HepG2 (cell line): ENCODE data around the gene RAB6A. TPM values are rescaled to one million over a fixed set of nuclear protein-coding genes. Genes with fewer than 3 reads are reported as not detected.

ENCODE experiments used
- AKAP8 ChIP-seq: sonication (generic); formaldehyde crosslinking; IDR thresholded peaks from 2 replicates; pipeline ENCODE4 v1.5.1; 2020; ENCODE audit warnings: mild to moderate bottlenecking, missing genetic modification reagents
- ASH2L ChIP-seq: fragments of 300-600, 200-600 bp; sonication (generic); IDR thresholded peaks from 2 replicates; pipeline ENCODE4 v1.7.0; 2017; ENCODE audit warnings: low read depth, mild to moderate bottlenecking, moderate library complexity, mixed read lengths, low read length; ENCODE audit not compliant: insufficient read length
- FOXP4 ChIP-seq: sonication (generic); formaldehyde crosslinking; IDR thresholded peaks from 2 replicates; pipeline ENCODE4 v1.4.0; 2020; ENCODE audit warnings: missing genetic modification reagents
- HDAC2 ChIP-seq: sonication (generic); formaldehyde crosslinking; IDR thresholded peaks from 2 replicates; pipeline ENCODE4 v1.4.0; 2020; ENCODE audit warnings: missing genetic modification reagents
- KDM4B ChIP-seq: sonication (generic); formaldehyde crosslinking; IDR thresholded peaks from 2 replicates; pipeline ENCODE4 v1.4.0; 2020; ENCODE audit warnings: missing genetic modification reagents
- LCORL ChIP-seq, 2 experiments: fragments of 450-650 bp in 1 of 2; sonication (generic) in 1 of 2; formaldehyde crosslinking in 1 of 2; IDR thresholded peaks; 2 replicates each; pipeline versions ENCODE4 v1.5.0 to v1.6.1; 2017 to 2020; ENCODE audit warnings: antibody characterized with exemption in 1 of 2, missing genetic modification reagents in 1 of 2
- NBN ChIP-seq: fragments of 450-650 bp; conservative IDR thresholded peaks from 2 replicates; pipeline ENCODE4 v1.6.1; 2017
- NKX3-1 ChIP-seq: sonication (generic); formaldehyde crosslinking; IDR thresholded peaks from 2 replicates; pipeline ENCODE4 v1.5.0; 2020; ENCODE audit warnings: missing genetic modification reagents
- POGZ ChIP-seq: sonication (generic); formaldehyde crosslinking; IDR thresholded peaks from 2 replicates; pipeline ENCODE4 v1.4.0; 2020; ENCODE audit warnings: mild to moderate bottlenecking, missing genetic modification reagents
- RBFOX2 ChIP-seq: fragments of 200-400 bp; formaldehyde crosslinking; IDR thresholded peaks from 2 replicates; pipeline ENCODE4 v1.6.1; 2017; ENCODE audit warnings: low read depth, mild to moderate bottlenecking, low read length
- SNAPC5 ChIP-seq: sonication (generic); formaldehyde crosslinking; IDR thresholded peaks from 2 replicates; pipeline ENCODE4 v1.8.1; 2023; ENCODE audit warnings: mild to moderate bottlenecking, missing genetic modification reagents, borderline replicate concordance
- TBX2 ChIP-seq: sonication (generic); formaldehyde crosslinking; IDR thresholded peaks from 2 replicates; pipeline ENCODE4 v1.5.0; 2020; ENCODE audit warnings: missing genetic modification reagents, mild to moderate bottlenecking, borderline replicate concordance
- ZBTB20 ChIP-seq: sonication (generic); formaldehyde crosslinking; IDR thresholded peaks from 2 replicates; pipeline ENCODE4 v1.8.1; 2023; ENCODE audit warnings: missing genetic modification reagents, low read depth, mild to moderate bottlenecking, borderline replicate concordance
- ZNF17 ChIP-seq: sonication (generic); formaldehyde crosslinking; IDR thresholded peaks from 2 replicates; pipeline ENCODE4 v1.5.0; 2020; ENCODE audit warnings: mild to moderate bottlenecking, missing genetic modification reagents
- ZNF24 ChIP-seq: fragments of 450-650 bp; IDR thresholded peaks from 2 replicates; pipeline ENCODE4 v1.6.1; 2017; ENCODE audit warnings: antibody characterized with exemption, mild to moderate bottlenecking
- ZNF34 ChIP-seq: sonication (generic); formaldehyde crosslinking; IDR thresholded peaks from 2 replicates; pipeline ENCODE4 v1.4.0; 2020; ENCODE audit warnings: mild to moderate bottlenecking, missing genetic modification reagents, borderline replicate concordance
- ZNF460 ChIP-seq: sonication (generic); formaldehyde crosslinking; IDR thresholded peaks from 2 replicates; pipeline ENCODE4 v1.5.1; 2020; ENCODE audit warnings: missing genetic modification reagents, mild to moderate bottlenecking, borderline replicate concordance
- ZNF615 ChIP-seq: sonication (generic); formaldehyde crosslinking; IDR thresholded peaks from 2 replicates; pipeline ENCODE4 v1.5.0; 2020; ENCODE audit warnings: mild to moderate bottlenecking, missing genetic modification reagents, borderline replicate concordance
- ZNF629 ChIP-seq: sonication (generic); formaldehyde crosslinking; conservative IDR thresholded peaks from 2 replicates; pipeline ENCODE4 v1.5.0; 2020; ENCODE audit warnings: missing genetic modification reagents
- ZNF782 ChIP-seq: sonication (generic); formaldehyde crosslinking; IDR thresholded peaks from 2 replicates; pipeline ENCODE4 v1.4.0; 2020; ENCODE audit warnings: missing genetic modification reagents, mild to moderate bottlenecking, borderline replicate concordance
- polyA plus RNA-seq, 8 experiments: library from polyadenylated mRNA; depleted of rRNA in 3 of 8; stranded (reverse) in 7 of 8; unstranded in 1 of 8; fragments of >200 nt; fragmentation: Illumina TruSeq in 4 of 8; extraction: Trizol in 4 of 8; gene quantifications; 2 replicates each; pipeline versions ENCODE4 v1.2.1 to v1.2.3, GENCODE V29; 2011 to 2016; ENCODE audit warnings: low read depth in 4 of 8, missing spikeins in 1 of 8, mixed read lengths in 1 of 8; ENCODE audit not compliant: insufficient read depth in 1 of 8
- total RNA-seq, 5 experiments: library from RNA; depleted of rRNA; stranded (reverse); fragments of >200 nt; fragmentation: Illumina TruSeq; extraction: Trizol; gene quantifications; 2 replicates each; pipeline ENCODE4 v1.2.3, GENCODE V29; 2016; ENCODE audit warnings: low read depth in 1 of 5
- TF ChIP-seq, protein P1 (sequence below): sonication (generic); formaldehyde crosslinking; IDR thresholded peaks from 2 replicates; pipeline ENCODE4 v1.4.0; 2020; ENCODE audit warnings: missing genetic modification reagents

Gene RAB6A
- total and polyA plus RNA-seq, 2 of the 13 experiments (the other 11 are each of a cell fraction or from before 2014, with no cell fraction given): 74.3 to 121 TPM

- TF ChIP-seq ZNF34: 0 out of 2 replicates have a peak, but pooled peaks have one; percentile 67
- TF ChIP-seq RBFOX2: peak; percentile 97
- peak; percentile 79 for TF ChIP-seq NKX3-1 (CRISPR knock-in tag)
- TF ChIP-seq, protein P1, sequence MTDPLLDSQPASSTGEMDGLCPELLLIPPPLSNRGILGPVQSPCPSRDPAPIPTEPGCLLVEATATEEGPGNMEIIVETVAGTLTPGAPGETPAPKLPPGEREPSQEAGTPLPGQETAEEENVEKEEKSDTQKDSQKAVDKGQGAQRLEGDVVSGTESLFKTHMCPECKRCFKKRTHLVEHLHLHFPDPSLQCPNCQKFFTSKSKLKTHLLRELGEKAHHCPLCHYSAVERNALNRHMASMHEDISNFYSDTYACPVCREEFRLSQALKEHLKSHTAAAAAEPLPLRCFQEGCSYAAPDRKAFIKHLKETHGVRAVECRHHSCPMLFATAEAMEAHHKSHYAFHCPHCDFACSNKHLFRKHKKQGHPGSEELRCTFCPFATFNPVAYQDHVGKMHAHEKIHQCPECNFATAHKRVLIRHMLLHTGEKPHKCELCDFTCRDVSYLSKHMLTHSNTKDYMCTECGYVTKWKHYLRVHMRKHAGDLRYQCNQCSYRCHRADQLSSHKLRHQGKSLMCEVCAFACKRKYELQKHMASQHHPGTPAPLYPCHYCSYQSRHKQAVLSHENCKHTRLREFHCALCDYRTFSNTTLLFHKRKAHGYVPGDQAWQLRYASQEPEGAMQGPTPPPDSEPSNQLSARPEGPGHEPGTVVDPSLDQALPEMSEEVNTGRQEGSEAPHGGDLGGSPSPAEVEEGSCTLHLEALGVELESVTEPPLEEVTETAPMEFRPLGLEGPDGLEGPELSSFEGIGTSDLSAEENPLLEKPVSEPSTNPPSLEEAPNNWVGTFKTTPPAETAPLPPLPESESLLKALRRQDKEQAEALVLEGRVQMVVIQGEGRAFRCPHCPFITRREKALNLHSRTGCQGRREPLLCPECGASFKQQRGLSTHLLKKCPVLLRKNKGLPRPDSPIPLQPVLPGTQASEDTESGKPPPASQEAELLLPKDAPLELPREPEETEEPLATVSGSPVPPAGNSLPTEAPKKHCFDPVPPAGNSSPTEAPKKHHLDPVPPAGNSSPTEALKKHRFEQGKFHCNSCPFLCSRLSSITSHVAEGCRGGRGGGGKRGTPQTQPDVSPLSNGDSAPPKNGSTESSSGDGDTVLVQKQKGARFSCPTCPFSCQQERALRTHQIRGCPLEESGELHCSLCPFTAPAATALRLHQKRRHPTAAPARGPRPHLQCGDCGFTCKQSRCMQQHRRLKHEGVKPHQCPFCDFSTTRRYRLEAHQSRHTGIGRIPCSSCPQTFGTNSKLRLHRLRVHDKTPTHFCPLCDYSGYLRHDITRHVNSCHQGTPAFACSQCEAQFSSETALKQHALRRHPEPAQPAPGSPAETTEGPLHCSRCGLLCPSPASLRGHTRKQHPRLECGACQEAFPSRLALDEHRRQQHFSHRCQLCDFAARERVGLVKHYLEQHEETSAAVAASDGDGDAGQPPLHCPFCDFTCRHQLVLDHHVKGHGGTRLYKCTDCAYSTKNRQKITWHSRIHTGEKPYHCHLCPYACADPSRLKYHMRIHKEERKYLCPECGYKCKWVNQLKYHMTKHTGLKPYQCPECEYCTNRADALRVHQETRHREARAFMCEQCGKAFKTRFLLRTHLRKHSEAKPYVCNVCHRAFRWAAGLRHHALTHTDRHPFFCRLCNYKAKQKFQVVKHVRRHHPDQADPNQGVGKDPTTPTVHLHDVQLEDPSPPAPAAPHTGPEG (CRISPR knock-in tag): no peak
- peak; percentile 85; the same call in 1 of the 2 replicates for TF ChIP-seq ZNF782 (CRISPR knock-in tag)
- TF ChIP-seq ZNF629 (CRISPR knock-in tag): 0 out of 2 replicates have a peak, but pooled peaks have one; percentile 23
- peak; percentile 85 for TF ChIP-seq HDAC2
- no peak for TF ChIP-seq NBN
- peak; percentile 76; the same call in 1 of the 2 replicates for TF ChIP-seq SNAPC5 (CRISPR knock-in tag)
- TF ChIP-seq ASH2L: peak; percentile 99
- peak; percentile 95; the same call in 1 of the 2 replicates for TF ChIP-seq ZNF615 (CRISPR knock-in tag)
- TF ChIP-seq ZBTB20: peak; percentile 90; the same call in 1 of the 2 replicates
- TF ChIP-seq AKAP8 (CRISPR knock-in tag): peak; percentile 23; the same call in 1 of the 2 replicates
- peak; percentile 91; the same call in 1 of the 2 replicates for TF ChIP-seq POGZ
- peak; percentile 92 for TF ChIP-seq TBX2 (CRISPR knock-in tag)
- no peak; the same call in 1 of the 2 replicates for TF ChIP-seq LCORL (IDR thresholded peaks at IDR 0.05)
- peak; percentile 76; the same call in 1 of the 2 replicates for TF ChIP-seq LCORL (CRISPR knock-in tag; IDR thresholded peaks at IDR 0.05)
- peak; percentile 70; the same call in 1 of the 2 replicates for TF ChIP-seq ZNF24
- TF ChIP-seq FOXP4 (CRISPR knock-in tag): peak; percentile 41; the same call in 1 of the 2 replicates
- TF ChIP-seq ZNF460 (CRISPR knock-in tag): peak; percentile 45; the same call in 1 of the 2 replicates
- TF ChIP-seq ZNF17: no peak
- TF ChIP-seq KDM4B (CRISPR knock-in tag): no peak; the same call in 1 of the 2 replicates
Measured at GRCh38 chr11:73787643-73788558, 27.0 kb upstream of the RAB6A start, which contains the start of gene MRPL48 (continued).
